ENCODE data around the gene SEC14L3. TPM values are rescaled to one million over a fixed set of nuclear protein-coding genes. Genes with fewer than 3 reads are reported as not detected.

SEC14L3 gene
- total RNA-seq, 1 experiment from 2014 or later, result not detected

DNA sequence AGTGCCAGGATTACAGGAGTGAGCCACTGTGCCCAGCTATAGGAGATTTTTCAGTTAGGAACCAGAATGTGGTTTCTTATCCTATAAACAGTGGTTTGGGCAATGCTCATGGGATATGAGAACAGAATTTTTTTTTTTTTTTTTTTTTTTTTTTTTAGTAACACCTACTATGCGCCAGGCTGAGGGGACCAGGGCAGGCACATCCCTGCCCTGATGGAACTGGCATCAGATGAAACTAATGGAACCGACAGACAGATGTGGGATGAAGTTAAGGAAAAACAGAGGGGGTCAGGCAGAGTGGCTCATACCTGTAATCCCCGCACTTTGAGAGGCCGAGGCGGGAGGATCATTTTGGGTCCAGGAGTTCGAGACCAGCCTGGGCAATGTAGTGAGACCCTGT lies 28.8 kb upstream of the SEC14L3 start:
- no peaks in the 10 kb centered on the region for H3K27me3 ChIP-seq (ENCODE audit: insufficient read depth, low read length)
- TF ChIP-seq CTCF (conservative IDR thresholded peaks at IDR 0.05), result no peak
- H3K4me1 ChIP-seq (ENCODE audit: insufficient read depth, low read length), result no peaks in the 10 kb centered on the region
- H4K91ac ChIP-seq (ENCODE audit: insufficient read length, low read depth, low read length), result no peak overlapping the region
- H2BK12ac ChIP-seq (ENCODE audit: insufficient read length, low read depth, low read length), result no peak overlapping the region
- H3K9me3 ChIP-seq (ENCODE audit: control insufficient read depth, low read depth, low read length), result no peaks in the 10 kb centered on the region
- H3K4me2 ChIP-seq (ENCODE audit: insufficient read depth, insufficient read length, low read length), result no peak overlapping the region
- H2AFZ ChIP-seq (ENCODE audit: low read length), result no peak overlapping the region
- H3K4me3 Mint-ChIP-seq, result no peak overlapping the region
- no peak overlapping the region for H4K8ac ChIP-seq (replicated peaks; ENCODE audit: insufficient read length, low read depth, low read length)
- WGBS (ENCODE audit: extremely low coverage, insufficient read length, low lambda C conversion rate), result no CpG with 5 or more reads among the region's 6 CpGs
- H3K9ac ChIP-seq (ENCODE audit: extremely low read depth, insufficient read length, low read length), result no peak overlapping the region
- H3K23me2 ChIP-seq (ENCODE audit: insufficient read length, low read depth, low read length, poor library complexity, severe bottlenecking), result no peaks in the 10 kb centered on the region
- H3K4me1 Mint-ChIP-seq, result no peaks in the 10 kb centered on the region
- no peak overlapping the region for H3K4ac ChIP-seq (ENCODE audit: low read depth, low read length)
- H3K27ac ChIP-seq (ENCODE audit: insufficient read length, low read depth, low read length), result no peak overlapping the region
- no peak overlapping the region for H2AK5ac ChIP-seq (ENCODE audit: insufficient read length, low read length)
- no peak overlapping the region for H3T11ph ChIP-seq (ENCODE audit: low read length)
- no peak overlapping the region for H3K56ac ChIP-seq (ENCODE audit: insufficient read length, low read depth, low read length)
- H3K18ac ChIP-seq (ENCODE audit: insufficient read length, low read depth, low read length), result no peak overlapping the region
- no peak overlapping the region; a peak in 1 of 7 replicates for H3K27ac Mint-ChIP-seq
- H3K23ac ChIP-seq (ENCODE audit: insufficient read length, low read depth, low read length), result no peak overlapping the region
- H4K5ac ChIP-seq (ENCODE audit: insufficient read length, low read depth, low read length), result no peak overlapping the region
- no peaks in the 10 kb centered on the region for H3K9me3 Mint-ChIP-seq
- no peaks in the 10 kb centered on the region for H3K36me3 Mint-ChIP-seq (ENCODE audit: insufficient read depth in 1 of 3, low read depth in 3 of 3)
- no peak for DNase-seq
- H4K20me1 ChIP-seq (ENCODE audit: control insufficient read depth, insufficient read depth, insufficient read length), result no peaks in the 10 kb centered on the region
- no peaks in the 10 kb centered on the region for H3K79me1 ChIP-seq (ENCODE audit: insufficient read depth, low read depth, low read length, poor library complexity, severe bottlenecking)
- no peaks in the 10 kb centered on the region for H3K79me2 ChIP-seq (ENCODE audit: insufficient read depth, low read length)
- H2BK15ac ChIP-seq (ENCODE audit: low read depth, low read length), result no peak overlapping the region
- H2BK120ac ChIP-seq (ENCODE audit: low read depth, low read length, poor library complexity, severe bottlenecking), result no peak overlapping the region
- H3K27me3 Mint-ChIP-seq (ENCODE audit: low read depth), result peaks cover 2% of the 10 kb centered on the region
- H3K14ac ChIP-seq (ENCODE audit: insufficient read depth, low read length), result no peak overlapping the region
- no peak overlapping the region for H2BK5ac ChIP-seq (ENCODE audit: insufficient read length, low read length)
- no peak overlapping the region for H2BK20ac ChIP-seq (ENCODE audit: low read depth, low read length, poor library complexity, severe bottlenecking)

All from H9 (cell line).